Fibroblast of skin of abdomen (primary cell): ENCODE data around the gene SERPINB12.
A peak's percentile ranks its signal among the peaks of the same experiment; 100 is the strongest.

ENCODE experiments used
- DNase-seq: peaks from one replicate; pipeline ENCODE4 v3.0.0-alpha.2; 2013

The SERPINB12 gene

DNA sequence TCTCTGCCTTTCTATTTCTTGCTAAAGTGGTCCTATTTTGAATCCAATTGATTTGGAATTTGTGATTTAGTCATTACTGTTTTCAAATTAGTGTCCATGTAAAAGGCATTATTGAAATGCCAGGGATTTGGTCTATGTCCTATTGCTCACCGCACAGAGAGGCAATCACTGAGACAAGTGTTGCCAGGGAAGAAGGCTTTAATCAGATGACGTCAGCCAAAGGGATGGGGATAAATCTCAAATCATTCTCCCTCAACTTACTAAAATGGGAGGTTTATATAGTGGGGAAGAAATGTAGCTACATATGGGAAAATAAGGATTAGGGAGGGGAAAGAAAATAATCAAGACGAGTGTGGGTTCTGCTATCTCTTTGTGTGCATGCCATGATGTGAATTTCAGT lies 9.6 kb downstream of the SERPINB12 start:
- no peak for DNase-seq

DNA sequence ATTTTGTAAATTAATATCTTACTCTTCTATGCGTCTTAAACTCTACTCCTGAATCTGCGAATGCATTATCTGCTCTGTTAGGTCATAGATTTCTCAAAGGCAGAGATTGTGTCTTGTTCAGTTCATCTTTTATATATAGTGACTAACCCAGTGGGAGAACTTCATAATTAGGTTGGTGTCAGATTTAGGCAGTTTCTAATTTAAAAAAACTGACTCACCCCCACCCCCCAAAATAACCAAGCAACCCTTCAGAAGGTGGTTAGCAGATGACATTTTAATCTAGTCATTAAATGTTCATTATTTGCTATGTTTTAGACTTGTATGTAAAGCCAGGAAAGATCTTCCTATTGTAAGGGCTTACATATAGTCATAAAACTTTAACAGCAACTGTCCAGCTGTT lies 10.4 kb downstream of the SERPINB12 start:
- DNase-seq: peak; percentile 8

DNA sequence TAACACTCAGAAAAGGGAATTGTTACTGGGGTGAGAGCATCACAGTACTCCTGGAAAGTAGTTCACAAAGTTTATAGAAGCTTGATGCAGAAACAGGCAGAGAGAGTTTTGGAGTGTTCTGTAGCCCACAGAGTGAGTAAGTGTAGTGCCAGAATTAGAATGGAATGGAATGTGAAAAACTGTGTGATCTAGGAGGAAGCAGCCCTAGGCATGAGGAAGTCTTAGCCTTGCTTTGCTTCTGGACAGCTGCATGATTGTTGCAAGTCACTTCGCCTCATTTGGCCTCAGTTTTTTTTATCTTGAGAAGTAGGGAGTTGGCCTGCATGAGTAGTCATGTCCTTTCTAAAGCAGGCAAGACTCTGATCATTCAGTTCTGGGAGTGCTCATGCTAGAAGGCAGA lies 10.9 kb downstream of the SERPINB12 start:
- DNase-seq: peak; percentile 94

DNA sequence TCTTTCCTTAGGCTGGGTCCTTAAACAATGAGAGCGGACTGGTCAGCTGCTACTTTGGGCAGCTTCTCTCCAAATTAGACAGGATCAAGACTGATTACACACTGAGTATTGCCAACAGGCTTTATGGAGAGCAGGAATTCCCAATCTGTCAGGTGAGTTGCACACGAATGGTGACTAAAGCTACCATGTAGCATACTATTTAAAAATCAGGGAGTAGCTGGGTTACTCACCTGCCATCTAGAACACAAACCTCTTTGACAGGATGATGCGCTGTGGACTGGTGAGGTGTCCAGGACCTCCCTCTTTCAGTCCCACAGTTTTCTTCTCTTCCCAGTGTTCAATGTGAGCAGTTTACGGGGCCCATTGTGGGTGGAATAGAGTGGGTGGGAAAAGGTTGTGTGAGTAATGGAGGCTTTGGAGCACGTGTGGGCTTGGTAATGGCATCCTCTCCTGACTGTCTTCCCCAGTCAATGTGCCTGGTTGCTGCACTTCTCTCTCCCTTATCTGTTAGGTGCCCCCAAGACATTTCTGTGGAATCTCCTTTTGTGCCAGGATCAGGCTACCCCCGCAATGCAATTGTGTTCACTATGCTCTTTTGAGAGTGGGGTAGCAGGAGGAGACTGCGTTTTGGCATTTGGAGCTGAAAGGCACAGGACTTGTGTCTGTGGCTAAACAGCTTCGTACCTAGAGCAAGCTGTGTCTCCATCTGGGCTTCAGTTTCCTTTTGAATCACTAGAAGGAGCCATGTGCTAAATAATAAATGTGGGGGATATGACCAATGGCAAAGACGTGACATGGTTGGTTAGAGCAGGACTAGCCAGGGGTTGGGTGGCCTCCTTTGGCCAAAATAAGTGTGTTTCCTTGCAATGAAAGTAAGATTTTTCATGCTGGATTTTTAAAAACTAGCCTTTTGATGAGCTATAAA lies 17.7 kb downstream of the SERPINB12 start:
- DNase-seq: no peak

- DNase-seq: no peak
These were observed 20.1 kb downstream of the SERPINB12 start for GRCh38 chr18:63562284-63562683.

GRCh38 chr18:63564021-63564420 lies 21.9 kb downstream of the SERPINB12 start:
- DNase-seq: no peak

DNA sequence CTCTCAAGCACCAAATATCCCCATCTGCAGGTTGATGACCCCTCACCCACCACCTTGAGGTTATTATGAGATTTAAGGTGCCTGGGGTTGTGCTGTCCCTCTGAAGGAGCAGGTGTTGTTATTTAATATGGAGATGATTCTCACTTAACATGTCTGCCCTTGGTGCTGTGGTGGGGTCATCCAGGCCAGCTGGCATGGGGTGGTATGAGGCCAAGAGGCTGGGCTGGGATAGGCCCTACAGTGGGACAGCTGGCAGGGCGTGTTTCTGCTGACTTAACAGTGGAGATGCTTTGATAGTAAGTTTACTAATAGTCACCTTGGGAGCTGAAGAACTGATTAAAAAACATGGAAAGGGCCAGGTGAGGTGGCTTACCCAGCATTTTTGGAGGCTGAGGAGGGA lies 22.4 kb downstream of the SERPINB12 start:
- no peak for DNase-seq

GRCh38 chr18:63567276-63567675 lies 25.1 kb downstream of the SERPINB12 start:
- DNase-seq: no peak

DNA sequence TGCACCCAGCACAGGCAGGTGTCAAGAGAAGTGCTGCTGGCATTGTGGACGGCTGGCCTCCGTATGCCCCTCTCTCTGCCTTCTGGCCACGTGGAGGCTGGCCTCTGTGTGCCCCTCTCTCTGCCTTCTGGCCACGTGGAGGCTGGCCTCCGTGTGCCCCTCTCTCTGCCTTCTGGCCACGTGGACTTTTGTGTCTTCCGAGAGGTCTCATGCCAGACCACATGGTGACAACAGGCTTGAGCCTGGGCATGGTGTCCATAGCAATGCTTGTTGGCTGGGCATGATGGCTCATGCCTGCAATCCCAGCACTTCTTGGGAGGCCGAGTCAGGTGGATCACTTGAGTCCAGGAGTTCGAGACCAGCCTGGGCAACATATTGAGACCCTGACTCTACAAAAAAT lies 25.7 kb downstream of the SERPINB12 start:
- DNase-seq: no peak

- DNase-seq: no peak
These were observed 28.6 kb downstream of the SERPINB12 start for GRCh38 chr18:63570721-63571120.

- no peak for DNase-seq
These were observed 33.5 kb downstream of the SERPINB12 start for GRCh38 chr18:63575681-63576080.

- peak; percentile 53 for DNase-seq
These were observed 36.3 kb downstream of the SERPINB12 start for GRCh38 chr18:63578357-63578958.

- DNase-seq: no peak
These were observed 37.4 kb downstream of the SERPINB12 start for GRCh38 chr18:63579616-63580015.

GRCh38 chr18:63585988-63586387 lies 43.8 kb downstream of the SERPINB12 start:
- no peak for DNase-seq

- no peak for DNase-seq
These were observed 44.3 kb downstream of the SERPINB12 start for GRCh38 chr18:63586431-63586830.

DNA sequence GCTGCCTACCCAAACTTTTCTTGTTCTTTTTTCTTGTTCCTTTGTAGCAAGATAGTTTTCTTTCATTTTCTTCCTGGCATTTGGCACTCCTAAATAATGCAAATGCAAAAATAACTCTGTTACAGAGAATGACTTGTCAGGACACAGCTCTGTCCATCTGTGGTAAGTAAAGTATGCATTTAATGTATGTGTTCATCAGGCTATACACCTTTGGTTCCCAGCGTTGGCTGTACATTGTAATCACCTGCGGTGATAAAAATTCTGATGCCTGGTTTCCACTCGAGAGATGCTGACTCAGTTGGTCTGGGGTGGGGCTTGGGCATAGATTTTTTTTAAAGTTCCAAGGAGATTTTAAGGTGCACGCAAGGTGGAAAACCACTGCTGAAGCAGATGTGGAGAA lies 44.8 kb downstream of the SERPINB12 start, which contains the start of gene SERPINB13:
SERPINB13 (plus strand) TSS at position 378 of the 400 bp plus-strand sequence. CDS start 1,325 bp downstream, outside the sequence.
- no peak for DNase-seq

- peak; percentile 13 for DNase-seq
These were observed 46.7 kb downstream of the SERPINB12 start for GRCh38 chr18:63588909-63589308.

GRCh38 chr18:63590373-63590772 lies 48.2 kb downstream of the SERPINB12 start:
- peak; percentile 11 for DNase-seq

- DNase-seq: no peak
These were observed 49.0 kb downstream of the SERPINB12 start for GRCh38 chr18:63590966-63591695.

DNA sequence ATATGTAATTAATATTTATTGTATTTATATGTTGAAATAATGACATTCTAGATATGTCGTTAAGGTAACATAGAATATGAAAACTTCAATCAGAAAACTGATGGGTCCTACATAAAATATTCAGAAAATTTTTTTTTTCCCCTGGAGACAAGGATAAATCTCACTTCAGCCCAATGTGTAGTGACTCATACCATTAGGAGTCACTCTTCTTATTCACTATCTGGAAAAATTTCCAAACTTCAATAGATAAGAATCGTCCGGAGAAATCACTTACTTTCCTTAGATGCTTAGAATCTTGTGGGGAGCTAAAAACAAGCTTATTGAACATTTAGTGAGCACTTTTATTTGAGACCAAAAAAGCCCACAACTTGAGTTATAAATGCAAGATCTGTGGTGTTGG lies 49.6 kb downstream of the SERPINB12 start:
- DNase-seq: no peak

GRCh38 chr18:63592471-63592870 lies 50.3 kb downstream of the SERPINB12 start:
- no peak for DNase-seq

- no peak for DNase-seq
These were observed 54.8 kb downstream of the SERPINB12 start for GRCh38 chr18:63596964-63597363.

GRCh38 chr18:63603355-63603754 lies 61.2 kb downstream of the SERPINB12 start:
- no peak for DNase-seq
